Adrenal gland (tissue), 12 donors: Measurements from ENCODE around the gene LBHD1. TPM values are rescaled to one million over a fixed set of nuclear protein-coding genes. Genes with fewer than 3 reads are reported as not detected.
"Not testable (repeated sequence)": the region's sequence is repeated elsewhere in the genome, so short reads cannot be mapped to it uniquely, and the experiment has no call there.

ENCODE experiments used
- DNase-seq, 7 donors: peaks; one replicate each; pipeline ENCODE4 v3.0.0-alpha.2; 2019 to 2020
- H3K27ac ChIP-seq, 5 donors: fragments of 200-600 bp; sonication (generic) in 4 of 5; 1 replicate in 3 of 5; 2 replicates in 2 of 5; pipeline versions ENCODE4 v1.5.1 to v1.8.0; 2016 to 2020; ENCODE audit warnings: mild to moderate bottlenecking in 1 of 5
- H3K27me3 ChIP-seq: fragments of 200-600 bp; 2 replicates; pipeline ENCODE4 v1.8.0; 2021
- H3K36me3 ChIP-seq, 2 donors: fragments of 200-600 bp; replicated peaks in 1 of 2; 1 replicate in 1 of 2; 2 replicates in 1 of 2; pipeline versions ENCODE4 v1.5.1 to v1.8.0; 2018 to 2022
- H3K4me1 ChIP-seq, 2 donors: fragments of 200-600 bp; replicated peaks in 1 of 2; 1 replicate in 1 of 2; 2 replicates in 1 of 2; pipeline versions ENCODE4 v1.5.1 to v1.8.0; 2018 to 2021
- H3K4me3 ChIP-seq, 4 donors: fragments of 200-600 bp; sonication (generic) in 3 of 4; one replicate each; pipeline ENCODE4 v1.5.1; 2016 to 2018
- H3K9me3 ChIP-seq, 3 donors: fragments of 200-600 bp; sonication (generic) in 1 of 3; replicated peaks in 1 of 3; 1 replicate in 2 of 3; 2 replicates in 1 of 3; pipeline versions ENCODE4 v1.5.1 to v1.8.0; 2016 to 2021
- POLR2A ChIP-seq, 2 donors: fragments of 450-650 bp; IDR thresholded peaks; one replicate each; pipeline ENCODE4 v1.6.1; 2017; ENCODE audit warnings: antibody characterized with exemption in 2 of 2, mild to moderate bottlenecking in 2 of 2, moderate library complexity in 1 of 2
- WGBS, 4 donors: extraction: QIAGEN DNeasy Blood & Tissue Kit in 2 of 4; methylation state at CpG; one replicate each; pipeline versions ENCODE4 v1.1.5 to v1.1.7; 2013 to 2017; 5-methylcytosine and 5-hydroxymethylcytosine counted together
- intact Hi-C, 2 donors: fragments of 100-400 bp; cut with DNase I; formaldehyde crosslinking; loops; one replicate each; pipeline versions ENCODE4 v1.14.1 to v1.15.0; 2022 to 2023
- polyA plus RNA-seq, 3 donors: library from polyadenylated mRNA; stranded (reverse); fragments of 200-250 nt in 2 of 3; fragments of 350-450 nt in 1 of 3; fragmentation: Illumina TruSeq in 1 of 3; extraction: RNeasy Lipid Tissue Mini Kit (QIAGEN cat#74804) in 1 of 3; gene quantifications; one replicate each; pipeline ENCODE4 v1.2.3, GENCODE V29; 2013 to 2014
- total RNA-seq, 9 donors: library from RNA; depleted of rRNA in 4 of 9; stranded (reverse); fragments of >200 nt in 4 of 9; fragments of 120-200 nt in 1 of 9; fragmentation: NEBNext Ultra II Directional in 1 of 9; extraction: Animal tissue kit (Norgen Biotek cat#: 25700) in 1 of 9; gene quantifications; one replicate each; pipeline versions ENCODE4 v1.1.0 to v1.2.4, GENCODE V29; 2013 to 2023
- TF ChIP-seq, protein P1 (sequence below), 6 experiments: fragments of 450-650 bp in 4 of 6; fragments of 200-600 bp in 2 of 6; sonication (generic) in 1 of 6; IDR thresholded peaks; 1 replicate in 5 of 6; 2 replicates in 1 of 6; pipeline versions ENCODE4 v1.5.1 to v1.8.0; 2016 to 2021; ENCODE audit warnings: antibody characterized with exemption in 6 of 6, mild to moderate bottlenecking in 2 of 6, moderate library complexity in 1 of 6
- donor health status: healthy with polysubstance abuse.
- donor health status: Bipolar disorder and iron deficiency.
- donor health status: DM: yes; HTN: yes; CAD: no.
- donor health status: DM: no; HTN: no; CAD: no.
- donor health status: DM: no; HTN: no; CAD: no.
- donor health status: DM: yes; HTN: yes; CAD: no.

The LBHD1 gene
- total and polyA plus RNA-seq, 12 donors = 1.1 to 30.4 (median 12.7) TPM

DNA sequence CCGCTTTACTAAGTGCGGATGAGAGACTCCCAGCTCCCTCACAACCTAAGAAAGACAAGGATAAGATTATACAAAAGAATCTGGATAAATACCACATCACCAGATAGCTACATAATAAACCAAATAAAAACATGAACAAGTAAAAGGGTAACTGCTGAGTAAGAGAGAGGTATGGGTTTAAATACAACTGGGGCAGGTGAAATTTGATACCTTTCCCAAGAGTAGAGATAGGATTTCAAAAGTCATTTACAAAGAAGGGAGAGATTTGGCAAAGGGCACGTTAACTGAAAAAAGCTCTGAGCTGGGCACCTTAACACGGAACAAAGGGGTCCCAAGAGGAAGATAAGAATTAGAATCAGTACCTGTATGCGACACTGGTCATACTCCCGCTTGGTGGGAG is 5.1 kb upstream of the LBHD1 start:
- no peak for DNase-seq
- intact Hi-C loops = no loop called here
- no peak overlapping the region for H3K27ac ChIP-seq
- H3K27me3 ChIP-seq = no peaks in the 10 kb centered on the region
- 72 to 84% (median 80%) methylated on average over 6 of the region's 6 CpGs for WGBS, 4 donors
- TF ChIP-seq POLR2A (IDR thresholded peaks at IDR 0.05) = no peak
- TF ChIP-seq, protein P1, sequence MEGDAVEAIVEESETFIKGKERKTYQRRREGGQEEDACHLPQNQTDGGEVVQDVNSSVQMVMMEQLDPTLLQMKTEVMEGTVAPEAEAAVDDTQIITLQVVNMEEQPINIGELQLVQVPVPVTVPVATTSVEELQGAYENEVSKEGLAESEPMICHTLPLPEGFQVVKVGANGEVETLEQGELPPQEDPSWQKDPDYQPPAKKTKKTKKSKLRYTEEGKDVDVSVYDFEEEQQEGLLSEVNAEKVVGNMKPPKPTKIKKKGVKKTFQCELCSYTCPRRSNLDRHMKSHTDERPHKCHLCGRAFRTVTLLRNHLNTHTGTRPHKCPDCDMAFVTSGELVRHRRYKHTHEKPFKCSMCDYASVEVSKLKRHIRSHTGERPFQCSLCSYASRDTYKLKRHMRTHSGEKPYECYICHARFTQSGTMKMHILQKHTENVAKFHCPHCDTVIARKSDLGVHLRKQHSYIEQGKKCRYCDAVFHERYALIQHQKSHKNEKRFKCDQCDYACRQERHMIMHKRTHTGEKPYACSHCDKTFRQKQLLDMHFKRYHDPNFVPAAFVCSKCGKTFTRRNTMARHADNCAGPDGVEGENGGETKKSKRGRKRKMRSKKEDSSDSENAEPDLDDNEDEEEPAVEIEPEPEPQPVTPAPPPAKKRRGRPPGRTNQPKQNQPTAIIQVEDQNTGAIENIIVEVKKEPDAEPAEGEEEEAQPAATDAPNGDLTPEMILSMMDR (IDR thresholded peaks at IDR 0.05) = no peak
- peaks cover 0 to 27% of the 10 kb centered on the region in 2 donors for H3K36me3 ChIP-seq
- H3K4me3 ChIP-seq = no peak overlapping the region
- H3K9me3 ChIP-seq = no peaks in the 10 kb centered on the region
- H3K4me1 ChIP-seq = peaks cover 17 to 37% of the 10 kb centered on the region in 2 donors

GRCh38 chr11:62676698-62677097 is 4.6 kb upstream of the LBHD1 start:
- no peak overlapping the region for H3K4me3 ChIP-seq

DNA sequence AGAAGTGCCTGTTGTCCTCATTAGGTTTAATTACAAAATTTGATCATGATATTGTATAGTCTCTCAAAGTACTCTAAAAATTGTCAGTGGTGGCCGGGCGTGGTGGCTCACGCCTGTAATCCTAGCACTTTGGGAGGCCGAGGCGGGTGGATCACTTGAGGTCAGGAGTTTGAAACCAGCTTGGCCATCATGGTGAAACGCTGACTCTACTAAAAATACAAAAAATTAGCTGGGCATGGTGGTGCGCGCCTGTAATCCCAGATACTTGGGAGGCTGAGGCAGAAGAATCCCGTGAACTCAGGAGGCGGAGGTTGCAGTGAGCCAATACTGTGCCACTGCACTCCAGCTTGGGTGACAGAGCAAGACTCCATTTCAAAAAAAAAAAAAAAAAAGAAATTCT is 3.3 kb upstream of the LBHD1 start:
- H3K27me3 ChIP-seq, intact Hi-C loops, H3K9me3 ChIP-seq, H3K4me3 ChIP-seq, DNase-seq, H3K27ac ChIP-seq: not testable (repeated sequence)
- peaks cover 0 to 27% of the 10 kb centered on the region in 2 donors for H3K36me3 ChIP-seq
- WGBS, 4 donors = 90 to 94% (median 94%) methylated on average over 10 of the region's 10 CpGs
- H3K4me1 ChIP-seq = peaks cover 24 to 44% of the 10 kb centered on the region in 2 donors

More at GRCh38 chr11:62676698-62677097, 4.6 kb upstream of the LBHD1 start:
- peaks cover 0 to 27% of the 10 kb centered on the region in 2 donors for H3K36me3 ChIP-seq
- no peaks in the 10 kb centered on the region for H3K9me3 ChIP-seq
- no peaks in the 10 kb centered on the region for H3K27me3 ChIP-seq
- 50 to 61% (median 60%) methylated on average over 2 to 6 of the region's 6 CpGs for WGBS, 4 donors
- TF ChIP-seq POLR2A (IDR thresholded peaks at IDR 0.05) = no peak
- TF ChIP-seq, protein P1 (IDR thresholded peaks at IDR 0.05) = no peak
- H3K27ac ChIP-seq = no peak overlapping the region
- intact Hi-C loops = no loop called here
- no peak for DNase-seq
- peaks cover 17 to 37% of the 10 kb centered on the region in 2 donors for H3K4me1 ChIP-seq

GRCh38 chr11:62673196-62673525 is 1.1 kb upstream of the LBHD1 start:
- DNase-seq = no peak
- intact Hi-C loops = no loop called here
- 64 to 83% (median 64%) methylated on average over 2 of the region's 2 CpGs for WGBS, 4 donors
- TF ChIP-seq, protein P1 (IDR thresholded peaks at IDR 0.05) = no peak
- no peak for TF ChIP-seq POLR2A (IDR thresholded peaks at IDR 0.05)
- Histone ChIP-seq H3K4me1 (peaks cover 21 to 48% of the 10 kb centered on the region in 2 donors), H3K9me3 (no peaks in the 10 kb centered on the region), H3K27me3 (no peaks in the 10 kb centered on the region), H3K36me3 (peaks cover 0 to 27% of the 10 kb centered on the region in 2 donors), H3K4me3 (no peak overlapping the region), H3K27ac (peak overlapping the region in 2 of 5 donors; percentile 82 to 91)

- WGBS, 4 donors = 0 to 2% (median 1%) methylated on average over 12 to 17 of the region's 17 CpGs
- no peaks in the 10 kb centered on the region for H3K9me3 ChIP-seq
- H3K4me1 ChIP-seq = peaks cover 23 to 54% of the 10 kb centered on the region in 2 donors
- peak overlapping the region; percentile 53 to 94 (median 72) for H3K4me3 ChIP-seq
- no peak for TF ChIP-seq POLR2A (IDR thresholded peaks at IDR 0.05)
- TF ChIP-seq, protein P1 (IDR thresholded peaks at IDR 0.05) = no peak
- DNase-seq = peak in 3 of 7 donors; percentile 28 to 38 (median 33)
- H3K36me3 ChIP-seq = peaks cover 0 to 12% of the 10 kb centered on the region in 2 donors
- intact Hi-C loops = no loop called here
- peak overlapping the region; percentile 73 to 92 (median 82) for H3K27ac ChIP-seq
- H3K27me3 ChIP-seq = no peaks in the 10 kb centered on the region
Measured at GRCh38 chr11:62671236-62671607, 845 bp downstream of the LBHD1 start.
